ENCODE data around the gene TUBA1C.

The TUBA1C gene

GRCh38 chr12:49305762-49306510 is 41.1 kb downstream of the TUBA1C start:
- TF ChIP-seq ZBTB7A (IDR thresholded peaks at IDR 0.05; ENCODE audit: low read depth) (no peak), TAF1 (IDR thresholded peaks at IDR 0.05; ENCODE audit: low read depth) (no peak), TCF12 (IDR thresholded peaks at IDR 0.05; ENCODE audit: low read depth) (no peak), RAD21 (IDR thresholded peaks at IDR 0.05; ENCODE audit: low read depth) (no peak), NFIC (IDR thresholded peaks at IDR 0.05) (no peak), TEAD4 (IDR thresholded peaks at IDR 0.05) (no peak), CREB1 (IDR thresholded peaks at IDR 0.05; ENCODE audit: low read depth) (no peak), EP300 (IDR thresholded peaks at IDR 0.05; ENCODE audit: borderline replicate concordance) (no peak), REST (IDR thresholded peaks at IDR 0.05; ENCODE audit: low read depth) (no peak), USF1 (IDR thresholded peaks at IDR 0.05) (no peak), FOXM1 (IDR thresholded peaks at IDR 0.05; ENCODE audit: borderline replicate concordance, low read depth) (no peak), CEBPB (IDR thresholded peaks at IDR 0.05) (no peak), EGR1 (IDR thresholded peaks at IDR 0.05) (no peak), YY1 (IDR thresholded peaks at IDR 0.05; ENCODE audit: low read depth) (no peak), MAX (IDR thresholded peaks at IDR 0.05) (no peak)

GRCh38 chr12:49309386-49309785 is 44.5 kb downstream of the TUBA1C start:
- TF ChIP-seq TEAD4 (IDR thresholded peaks at IDR 0.05) (no peak), EGR1 (IDR thresholded peaks at IDR 0.05) (no peak), RAD21 (IDR thresholded peaks at IDR 0.05; ENCODE audit: low read depth) (no peak), CREB1 (IDR thresholded peaks at IDR 0.05; ENCODE audit: low read depth) (no peak), CEBPB (IDR thresholded peaks at IDR 0.05) (no peak), YY1 (IDR thresholded peaks at IDR 0.05; ENCODE audit: low read depth) (no peak), EP300 (IDR thresholded peaks at IDR 0.05; ENCODE audit: borderline replicate concordance) (no peak), REST (IDR thresholded peaks at IDR 0.05; ENCODE audit: low read depth) (no peak), ZBTB7A (IDR thresholded peaks at IDR 0.05; ENCODE audit: low read depth) (no peak), TCF12 (IDR thresholded peaks at IDR 0.05; ENCODE audit: low read depth) (no peak), MAX (IDR thresholded peaks at IDR 0.05) (no peak), TAF1 (IDR thresholded peaks at IDR 0.05; ENCODE audit: low read depth) (no peak), FOXM1 (IDR thresholded peaks at IDR 0.05; ENCODE audit: borderline replicate concordance, low read depth) (no peak), NFIC (IDR thresholded peaks at IDR 0.05) (no peak)

GRCh38 chr12:49314811-49315210 is 49.9 kb downstream of the TUBA1C start:
- TF ChIP-seq USF1 (IDR thresholded peaks at IDR 0.05) (no peak), NFIC (IDR thresholded peaks at IDR 0.05) (no peak), CREB1 (IDR thresholded peaks at IDR 0.05; ENCODE audit: low read depth) (no peak), YY1 (IDR thresholded peaks at IDR 0.05; ENCODE audit: low read depth) (no peak), EGR1 (IDR thresholded peaks at IDR 0.05) (no peak), ZBTB7A (IDR thresholded peaks at IDR 0.05; ENCODE audit: low read depth) (no peak), TEAD4 (IDR thresholded peaks at IDR 0.05) (no peak), TCF12 (IDR thresholded peaks at IDR 0.05; ENCODE audit: low read depth) (no peak), FOXM1 (IDR thresholded peaks at IDR 0.05; ENCODE audit: borderline replicate concordance, low read depth) (no peak)

GRCh38 chr12:49322367-49322707 is 57.5 kb downstream of the TUBA1C start:
- TF ChIP-seq MAX (IDR thresholded peaks at IDR 0.05): no peak
- peak; percentile 24; the same call in 1 of the 2 replicates for TF ChIP-seq ZBTB7A (IDR thresholded peaks at IDR 0.05; ENCODE audit: low read depth)
- TF ChIP-seq USF1 (IDR thresholded peaks at IDR 0.05): no peak

GRCh38 chr12:49322708-49323523 is 58.0 kb downstream of the TUBA1C start, which contains the start of gene TROAP:
TSS of gene TROAP (plus strand) at chr12:49323255. CDS start at chr12:49323609, 354 bp downstream.
- TF ChIP-seq YY1 (IDR thresholded peaks at IDR 0.05; ENCODE audit: low read depth): peak; percentile 87
- no peak for TF ChIP-seq RAD21 (IDR thresholded peaks at IDR 0.05; ENCODE audit: low read depth)
- peak; percentile 45; the same call in 1 of the 2 replicates for TF ChIP-seq TCF12 (IDR thresholded peaks at IDR 0.05; ENCODE audit: low read depth)
- TF ChIP-seq REST (IDR thresholded peaks at IDR 0.05; ENCODE audit: low read depth): no peak
- no peak for TF ChIP-seq EGR1 (IDR thresholded peaks at IDR 0.05)
- peak; percentile 100 for TF ChIP-seq FOXM1 (IDR thresholded peaks at IDR 0.05; ENCODE audit: borderline replicate concordance, low read depth)
- no peak for TF ChIP-seq NFIC (IDR thresholded peaks at IDR 0.05)
- TF ChIP-seq CEBPB (IDR thresholded peaks at IDR 0.05): no peak
- TF ChIP-seq USF1 (IDR thresholded peaks at IDR 0.05): no peak
- peak; percentile 82 for TF ChIP-seq CREB1 (IDR thresholded peaks at IDR 0.05; ENCODE audit: low read depth)
- 0 out of 2 replicates have a peak, but pooled peaks have one; percentile 11 for TF ChIP-seq TEAD4 (IDR thresholded peaks at IDR 0.05)
- TF ChIP-seq EP300 (IDR thresholded peaks at IDR 0.05; ENCODE audit: borderline replicate concordance): no peak
- no peak for TF ChIP-seq ZBTB7A (IDR thresholded peaks at IDR 0.05; ENCODE audit: low read depth)
- TF ChIP-seq MAX (IDR thresholded peaks at IDR 0.05): peak; percentile 36; the same call in 1 of the 2 replicates
- peak; percentile 81 for TF ChIP-seq TAF1 (IDR thresholded peaks at IDR 0.05; ENCODE audit: low read depth)
